ENCODE data around the gene ADAMTSL2.

DNA sequence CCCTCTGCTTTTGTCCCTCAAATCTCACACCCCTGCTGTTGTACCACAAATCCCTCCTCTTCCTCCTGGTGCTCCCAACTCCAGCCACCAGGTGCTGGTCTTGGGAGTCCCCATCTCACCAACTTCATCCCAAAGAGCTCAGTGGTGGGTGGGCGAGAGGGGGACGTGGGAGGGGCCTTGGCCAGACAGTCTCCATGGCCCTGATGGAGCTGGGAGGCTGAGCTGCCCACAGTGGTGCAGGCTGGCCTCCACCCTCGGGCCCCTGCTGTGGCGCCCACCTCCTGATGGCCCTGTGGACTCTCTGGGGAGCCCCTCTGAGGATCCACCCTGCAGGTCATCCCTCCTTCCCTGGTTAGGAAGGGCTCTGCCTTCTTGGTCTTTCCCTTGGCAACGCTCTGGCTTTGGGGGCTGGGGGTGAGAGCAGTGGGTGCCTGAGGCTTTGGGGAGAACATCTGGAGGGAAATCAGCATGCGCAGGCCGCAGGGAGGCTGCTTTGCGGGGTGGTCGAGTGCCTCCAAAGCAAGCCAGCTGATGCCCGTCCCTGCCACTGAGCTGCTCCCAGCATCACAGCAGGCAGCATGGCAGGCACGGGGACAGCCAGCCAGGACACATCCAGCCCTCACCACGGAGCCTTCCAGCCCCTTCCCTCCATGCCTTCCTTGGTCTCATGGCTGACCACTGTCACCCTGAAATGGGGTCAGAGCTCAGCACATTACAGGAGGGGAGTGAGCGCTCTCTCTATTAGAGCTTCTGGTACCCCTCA is 82.3 kb downstream of the ADAMTSL2 start:
- TF ChIP-seq, protein P1, sequence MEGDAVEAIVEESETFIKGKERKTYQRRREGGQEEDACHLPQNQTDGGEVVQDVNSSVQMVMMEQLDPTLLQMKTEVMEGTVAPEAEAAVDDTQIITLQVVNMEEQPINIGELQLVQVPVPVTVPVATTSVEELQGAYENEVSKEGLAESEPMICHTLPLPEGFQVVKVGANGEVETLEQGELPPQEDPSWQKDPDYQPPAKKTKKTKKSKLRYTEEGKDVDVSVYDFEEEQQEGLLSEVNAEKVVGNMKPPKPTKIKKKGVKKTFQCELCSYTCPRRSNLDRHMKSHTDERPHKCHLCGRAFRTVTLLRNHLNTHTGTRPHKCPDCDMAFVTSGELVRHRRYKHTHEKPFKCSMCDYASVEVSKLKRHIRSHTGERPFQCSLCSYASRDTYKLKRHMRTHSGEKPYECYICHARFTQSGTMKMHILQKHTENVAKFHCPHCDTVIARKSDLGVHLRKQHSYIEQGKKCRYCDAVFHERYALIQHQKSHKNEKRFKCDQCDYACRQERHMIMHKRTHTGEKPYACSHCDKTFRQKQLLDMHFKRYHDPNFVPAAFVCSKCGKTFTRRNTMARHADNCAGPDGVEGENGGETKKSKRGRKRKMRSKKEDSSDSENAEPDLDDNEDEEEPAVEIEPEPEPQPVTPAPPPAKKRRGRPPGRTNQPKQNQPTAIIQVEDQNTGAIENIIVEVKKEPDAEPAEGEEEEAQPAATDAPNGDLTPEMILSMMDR (IDR thresholded peaks at IDR 0.05; ENCODE audit: low read depth, low read length) = no peak
- no peak for TF ChIP-seq EZH2phosphoT487 (IDR thresholded peaks at IDR 0.05; ENCODE audit: low read depth)
